Adipocyte (in vitro differentiated cells): ENCODE data around the gene ZNF618.
A peak's percentile ranks its signal among the peaks of the same experiment; 100 is the strongest.

Experiments
- DNase-seq: peaks from one replicate; pipeline ENCODE4 v3.0.0-alpha.2; 2015; ENCODE audit warnings: low read depth
- H3K27me3 ChIP-seq: replicated peaks from 2 replicates; pipeline ENCODE4 v1.7.0; 2013; ENCODE audit warnings: mild to moderate bottlenecking, low read length, moderate library complexity; ENCODE audit not compliant: control insufficient read depth, insufficient read depth
- H3K36me3 ChIP-seq: 2 replicates; pipeline ENCODE4 v1.7.0; 2013; ENCODE audit warnings: low read length, mild to moderate bottlenecking, moderate library complexity; ENCODE audit not compliant: control insufficient read depth, insufficient read depth, severe bottlenecking
- H3K4me1 ChIP-seq: 2 replicates; pipeline ENCODE4 v1.7.0; 2013; ENCODE audit warnings: mild to moderate bottlenecking, low read length, moderate library complexity; ENCODE audit not compliant: control insufficient read depth, insufficient read depth
- H3K4me3 ChIP-seq: 2 replicates; pipeline ENCODE4 v1.7.0; 2013; ENCODE audit warnings: mild to moderate bottlenecking, low read length, moderate library complexity
- H3K9ac ChIP-seq: 2 replicates; pipeline ENCODE4 v1.7.0; 2013; ENCODE audit warnings: mild to moderate bottlenecking, low read length, moderate library complexity
- H3K9me3 ChIP-seq: 2 replicates; pipeline ENCODE4 v1.7.0; 2013; ENCODE audit warnings: mild to moderate bottlenecking, low read length, moderate library complexity; ENCODE audit not compliant: control insufficient read depth

The ZNF618 gene

DNA sequence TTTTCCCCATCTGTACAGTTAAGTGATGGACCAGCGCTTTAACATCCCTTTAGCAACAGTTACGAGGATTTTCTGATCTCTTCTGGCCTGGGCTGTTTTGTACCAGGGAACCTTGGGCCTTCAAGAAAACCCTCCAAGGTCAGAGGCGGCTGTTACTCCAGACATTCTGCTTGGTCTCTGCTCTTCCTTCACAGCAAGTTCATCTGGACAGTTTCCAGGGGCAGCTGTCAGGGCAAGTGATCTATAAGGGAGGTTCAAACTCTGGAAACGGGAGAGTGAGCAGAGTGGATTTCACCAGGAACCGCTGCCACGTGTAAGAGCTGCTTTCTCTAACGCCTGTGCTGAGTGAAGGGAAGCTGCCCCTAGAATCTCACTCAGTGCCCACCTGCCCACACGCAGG, 36.7 kb downstream of the ZNF618 start:
- Histone ChIP-seq H3K4me3 (no peak overlapping the region), H3K27me3 (no peaks in the 10 kb centered on the region), H3K9me3 (no peaks in the 10 kb centered on the region), H3K9ac (no peak overlapping the region), H3K36me3 (no peaks in the 10 kb centered on the region), H3K4me1 (peaks cover 19% of the 10 kb centered on the region)
- no peak for DNase-seq

DNA sequence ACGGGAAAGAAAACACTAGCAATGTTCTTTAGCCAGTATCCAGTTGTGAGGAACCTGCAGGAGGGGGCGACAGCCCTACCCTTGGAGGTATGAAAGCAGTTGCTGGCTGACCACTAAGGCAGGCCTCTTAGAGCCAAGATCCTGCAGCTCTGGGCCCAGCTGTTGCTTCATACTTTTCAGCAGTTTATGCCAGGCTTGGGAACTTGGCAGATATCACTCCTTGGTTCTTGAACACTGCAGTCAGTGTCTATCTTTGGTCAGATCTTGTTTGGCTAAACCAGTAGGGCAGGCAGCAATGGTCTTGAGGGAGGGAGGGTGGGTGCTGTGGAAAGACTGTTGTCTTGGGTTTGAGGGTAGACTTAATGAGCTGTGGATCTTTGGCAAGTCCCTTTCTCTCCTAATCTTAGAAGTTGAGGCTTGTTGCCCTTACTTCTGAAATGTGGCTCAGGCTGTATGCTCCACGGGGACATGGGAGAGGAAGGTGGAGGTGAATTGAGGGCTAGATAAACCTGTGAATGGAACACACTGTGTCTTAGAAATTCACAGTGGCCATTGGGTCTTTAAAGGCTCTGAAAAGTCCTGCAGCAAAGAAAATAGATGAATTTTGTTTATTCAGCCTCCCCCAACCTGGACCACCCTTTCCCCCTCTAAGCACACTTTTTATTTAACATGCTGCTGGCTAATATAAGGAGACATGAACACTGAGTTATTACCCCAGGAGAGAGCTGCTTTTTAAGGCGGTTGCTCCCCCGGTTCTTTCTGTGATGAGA, 37.5 kb downstream of the ZNF618 start:
- Histone ChIP-seq H3K4me1 (peaks cover 19% of the 10 kb centered on the region), H3K27me3 (no peaks in the 10 kb centered on the region), H3K4me3 (no peak overlapping the region), H3K9me3 (no peaks in the 10 kb centered on the region), H3K36me3 (no peaks in the 10 kb centered on the region), H3K9ac (no peak overlapping the region)
- DNase-seq = peak; percentile 67

DNA sequence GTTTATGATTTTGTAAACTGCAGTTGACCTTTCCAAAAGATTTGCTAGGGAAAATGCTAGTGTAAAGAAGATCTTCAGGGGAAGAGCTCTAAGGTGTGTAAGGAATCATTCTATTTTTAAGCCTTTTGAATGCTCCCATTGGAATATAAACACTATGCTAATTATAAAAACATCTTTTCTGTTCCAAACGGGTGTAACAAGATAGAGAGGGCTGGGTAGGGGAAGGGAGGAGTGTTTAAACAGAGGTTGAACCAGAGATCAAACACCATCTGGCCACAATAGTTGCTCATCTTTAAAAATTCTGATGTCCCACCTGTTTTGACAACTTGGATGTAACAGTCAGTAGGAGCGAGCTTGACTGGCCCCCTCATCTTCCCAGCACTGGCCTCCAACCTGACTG, 38.4 kb downstream of the ZNF618 start:
- no peaks in the 10 kb centered on the region for H3K9me3 ChIP-seq
- H3K4me1 ChIP-seq = peaks cover 19% of the 10 kb centered on the region
- H3K9ac ChIP-seq = no peak overlapping the region
- no peaks in the 10 kb centered on the region for H3K27me3 ChIP-seq
- no peak for DNase-seq
- no peaks in the 10 kb centered on the region for H3K36me3 ChIP-seq
- no peak overlapping the region for H3K4me3 ChIP-seq

DNA sequence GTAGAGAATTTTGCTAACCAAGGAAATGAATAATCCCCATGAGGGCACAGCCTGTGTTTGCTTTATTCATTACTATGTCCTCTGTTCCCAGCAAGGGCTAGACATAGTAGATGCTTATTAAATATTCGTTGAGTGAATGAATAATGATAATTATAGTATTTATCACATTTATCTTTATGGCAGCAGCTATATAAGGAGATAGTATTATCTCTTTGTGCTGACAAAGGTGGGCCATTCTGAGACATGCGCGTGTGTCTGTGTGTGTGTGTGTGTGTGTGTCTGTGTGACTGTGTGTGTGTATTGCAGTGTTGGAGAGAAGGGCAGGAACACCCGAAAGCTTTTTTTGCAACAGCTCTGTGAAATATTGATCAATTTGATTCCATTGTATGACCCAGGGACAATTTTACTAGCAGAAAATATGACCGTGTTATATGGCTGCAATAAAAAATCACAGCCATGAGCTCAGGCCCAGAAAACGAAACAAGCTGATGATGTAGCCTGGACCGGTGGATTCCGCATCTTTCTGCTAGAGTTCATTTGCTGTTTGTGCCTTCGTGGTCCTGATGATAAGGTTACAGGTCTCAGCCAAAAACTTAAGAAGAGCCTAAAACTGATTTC, 39.8 kb downstream of the ZNF618 start:
- peaks cover 19% of the 10 kb centered on the region for H3K4me1 ChIP-seq
- H3K36me3 ChIP-seq = no peaks in the 10 kb centered on the region
- no peak overlapping the region for H3K9ac ChIP-seq
- H3K4me3 ChIP-seq = no peak overlapping the region
- H3K9me3 ChIP-seq = no peaks in the 10 kb centered on the region
- no peaks in the 10 kb centered on the region for H3K27me3 ChIP-seq
- DNase-seq = no peak

DNA sequence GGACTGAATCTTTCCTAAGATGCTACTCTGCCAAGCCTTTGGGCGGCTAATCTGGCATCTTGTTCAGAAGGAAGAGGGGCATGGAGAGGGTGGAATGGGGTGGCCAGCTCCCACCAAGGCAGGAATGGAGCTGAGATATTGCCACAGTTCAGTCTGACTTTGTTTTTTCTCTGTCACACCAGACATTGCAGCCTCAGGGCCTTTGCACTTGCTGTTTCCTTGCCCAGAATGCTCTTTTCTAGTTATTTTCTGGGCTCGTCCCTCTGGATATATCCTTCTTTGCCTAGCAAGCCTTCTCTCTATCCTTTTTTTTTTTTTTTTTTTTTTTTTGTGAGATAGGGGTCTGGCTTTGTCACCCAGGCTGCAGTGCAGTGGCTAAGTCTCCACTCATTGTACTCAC, 40.8 kb downstream of the ZNF618 start:
- H3K27me3 ChIP-seq = no peaks in the 10 kb centered on the region
- no peak for DNase-seq

DNA sequence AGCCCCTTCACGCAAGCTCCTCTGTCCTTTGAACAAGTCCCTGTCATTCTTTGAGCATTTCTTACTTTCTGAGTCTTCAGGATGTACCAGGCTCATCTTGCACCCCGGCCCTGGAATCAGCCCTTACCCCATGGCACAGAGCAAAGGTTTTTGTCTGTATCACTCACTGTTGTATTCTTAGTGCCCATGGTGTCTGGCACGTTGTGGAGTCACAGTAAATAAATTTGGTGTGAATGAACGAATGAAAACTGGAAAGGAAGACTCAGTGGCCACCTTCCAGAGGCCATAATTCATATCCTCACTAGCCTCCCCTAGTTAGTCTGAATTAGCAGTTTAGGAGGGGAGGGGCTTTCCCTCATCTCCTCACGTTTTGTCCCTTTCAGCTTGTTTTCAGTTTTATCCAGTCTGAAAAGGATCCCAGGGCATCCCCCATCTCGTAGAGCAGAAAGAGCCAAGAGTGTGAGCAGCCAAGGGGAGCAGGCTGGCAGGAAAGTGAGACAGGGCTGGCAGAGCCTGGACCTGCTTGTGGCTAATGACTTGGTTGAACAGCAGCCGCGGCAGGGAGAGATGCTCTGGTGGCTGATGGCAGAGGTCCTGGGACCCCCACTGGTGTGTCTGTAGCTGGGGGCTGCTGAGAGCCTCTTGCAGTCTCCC, 42.7 kb downstream of the ZNF618 start:
- Histone ChIP-seq H3K9me3 (no peaks in the 10 kb centered on the region), H3K9ac (no peak overlapping the region), H3K4me1 (peaks cover 2% of the 10 kb centered on the region), H3K27me3 (no peaks in the 10 kb centered on the region), H3K36me3 (no peaks in the 10 kb centered on the region), H3K4me3 (no peak overlapping the region)
- DNase-seq = no peak

More for the DNA sequence above, 40.8 kb downstream of the ZNF618 start:
- Histone ChIP-seq H3K4me3 (no peak overlapping the region), H3K9me3 (no peaks in the 10 kb centered on the region), H3K9ac (no peak overlapping the region), H3K36me3 (no peaks in the 10 kb centered on the region), H3K4me1 (peaks cover 19% of the 10 kb centered on the region)

DNA sequence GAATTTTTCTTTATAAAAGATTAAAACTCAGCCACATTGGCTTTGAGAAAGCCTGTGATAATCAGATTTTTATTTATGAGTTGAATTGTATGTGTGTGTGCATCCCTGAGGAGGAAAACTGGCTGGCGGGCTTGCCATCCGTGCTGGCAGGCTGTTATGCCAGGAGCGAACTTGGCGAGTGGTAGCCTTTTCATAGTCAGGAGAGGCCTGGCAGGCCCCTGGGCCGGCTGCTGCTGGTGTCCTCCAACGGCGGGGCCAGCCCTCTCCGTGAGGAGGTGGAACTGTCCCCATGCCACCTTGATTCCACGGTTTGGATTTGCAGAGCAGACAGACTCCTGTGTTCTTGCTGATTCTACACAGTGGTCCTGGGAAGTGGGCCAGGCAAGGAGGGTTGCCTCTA, 43.3 kb downstream of the ZNF618 start:
- H3K9me3 ChIP-seq = no peaks in the 10 kb centered on the region
- DNase-seq = no peak
- no peaks in the 10 kb centered on the region for H3K27me3 ChIP-seq
- H3K4me1 ChIP-seq = no peaks in the 10 kb centered on the region
- no peaks in the 10 kb centered on the region for H3K36me3 ChIP-seq
- H3K4me3 ChIP-seq = no peak overlapping the region
- H3K9ac ChIP-seq = no peak overlapping the region

DNA sequence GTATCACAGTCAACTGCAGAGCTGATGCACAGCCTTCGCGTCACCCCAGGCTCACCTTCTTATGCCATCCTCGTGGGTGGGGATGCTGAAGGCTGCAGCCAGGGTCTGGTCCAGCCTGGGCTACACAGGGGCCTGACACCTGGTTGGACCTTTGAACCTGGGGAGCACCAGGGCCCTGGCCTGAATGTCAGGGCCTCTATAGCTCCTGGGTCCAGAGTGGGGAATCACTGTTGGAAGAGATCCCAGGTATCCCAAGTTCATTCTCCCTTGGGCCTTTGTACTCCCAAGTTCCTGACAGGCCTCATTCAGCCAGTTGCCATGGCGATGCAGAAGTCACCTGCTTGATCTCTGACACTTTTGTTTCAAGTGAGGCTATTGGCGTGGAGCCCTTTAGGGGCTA, 43.8 kb downstream of the ZNF618 start:
- Histone ChIP-seq H3K4me1 (no peaks in the 10 kb centered on the region), H3K9me3 (no peaks in the 10 kb centered on the region), H3K36me3 (no peaks in the 10 kb centered on the region), H3K27me3 (no peaks in the 10 kb centered on the region), H3K4me3 (no peak overlapping the region), H3K9ac (no peak overlapping the region)
- DNase-seq = no peak

DNA sequence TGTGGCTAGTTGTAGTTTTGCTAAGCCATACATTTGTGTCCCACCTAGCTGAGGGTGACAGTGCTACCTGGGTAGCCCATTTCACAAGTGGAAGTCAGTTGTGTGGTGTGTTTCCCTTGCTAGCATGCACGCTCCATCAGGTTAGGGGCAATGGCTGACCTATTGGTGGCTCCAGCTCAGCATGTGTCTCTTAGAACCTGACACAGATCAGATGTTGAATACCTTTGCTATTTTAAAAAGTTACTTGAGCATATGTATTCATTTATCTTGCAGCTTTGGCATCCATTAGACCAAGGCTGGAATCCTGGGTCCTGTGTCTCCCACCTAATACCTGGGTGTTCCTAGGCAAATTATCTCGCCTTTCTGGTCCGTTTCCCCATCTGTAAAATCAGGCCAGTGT, 44.8 kb downstream of the ZNF618 start:
- H3K9me3 ChIP-seq = peaks cover 6% of the 10 kb centered on the region
- no peaks in the 10 kb centered on the region for H3K36me3 ChIP-seq
- H3K27me3 ChIP-seq = no peaks in the 10 kb centered on the region
- H3K4me3 ChIP-seq = no peak overlapping the region
- H3K9ac ChIP-seq = no peak overlapping the region
- no peaks in the 10 kb centered on the region for H3K4me1 ChIP-seq
- DNase-seq = no peak

DNA sequence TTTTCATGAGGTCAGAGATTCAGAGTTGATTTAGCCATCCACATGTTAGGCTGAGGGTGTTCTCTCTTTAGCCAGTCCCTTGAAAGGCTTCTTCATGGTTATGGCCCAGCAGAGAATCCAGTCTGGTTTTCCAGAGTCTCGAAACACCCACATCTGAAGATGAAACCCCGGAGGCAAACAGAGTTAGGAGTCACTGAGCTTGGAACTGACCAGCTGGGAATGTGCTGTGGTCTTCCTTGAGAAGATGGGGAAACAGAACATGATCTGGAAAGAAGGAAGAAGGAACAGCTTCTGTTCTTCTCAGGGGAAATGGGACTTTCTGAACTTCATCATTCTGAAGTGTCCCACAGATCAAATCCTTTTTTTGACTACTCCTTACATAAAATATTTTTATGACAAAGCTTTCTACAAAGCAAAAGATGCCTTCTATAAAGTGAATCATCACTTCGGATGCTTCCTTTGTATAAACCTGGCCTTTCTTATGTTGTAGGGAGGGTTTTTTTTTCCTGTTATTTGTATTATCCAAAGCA, 45.4 kb downstream of the ZNF618 start:
- no peaks in the 10 kb centered on the region for H3K4me1 ChIP-seq
- DNase-seq = no peak
- H3K36me3 ChIP-seq = no peaks in the 10 kb centered on the region
- no peak overlapping the region for H3K4me3 ChIP-seq
- no peak overlapping the region for H3K9ac ChIP-seq
- peaks cover 12% of the 10 kb centered on the region for H3K9me3 ChIP-seq
- H3K27me3 ChIP-seq = no peaks in the 10 kb centered on the region

DNA sequence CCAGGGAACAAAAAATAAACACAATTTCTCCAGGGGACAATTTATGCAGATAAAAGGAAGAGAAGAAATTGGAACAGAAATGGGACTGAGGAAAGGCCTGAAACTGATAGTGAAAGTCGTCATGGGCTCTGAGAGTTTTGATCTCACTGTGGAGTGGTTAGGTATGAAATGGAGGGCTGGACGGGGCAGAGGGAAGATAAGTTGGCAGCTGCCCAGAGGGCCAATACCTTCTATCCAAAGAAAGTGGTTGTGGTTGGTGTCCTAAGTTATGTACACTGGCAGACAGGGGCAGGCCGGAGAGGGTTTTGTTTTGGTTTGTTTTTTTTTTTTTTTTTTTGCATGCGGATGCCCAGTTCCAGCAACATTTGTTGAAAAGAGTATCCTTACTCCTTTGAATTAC, 46.1 kb downstream of the ZNF618 start:
- Histone ChIP-seq H3K4me1 (no peaks in the 10 kb centered on the region), H3K9ac (no peak overlapping the region), H3K9me3 (peaks cover 13% of the 10 kb centered on the region), H3K4me3 (no peak overlapping the region), H3K36me3 (no peaks in the 10 kb centered on the region), H3K27me3 (no peaks in the 10 kb centered on the region)
- no peak for DNase-seq
